HCT116 (cell line): Measurements from ENCODE around the gene SLC22A5. TPM values are rescaled to one million over a fixed set of nuclear protein-coding genes. Genes with fewer than 3 reads are reported as not detected.

Source experiments
- ATAC-seq: fragments of 200-7000 bp; cut with Tn5 transposase; 2 replicates; pipeline ENCODE4 v1.9.1; 2020; ENCODE audit warnings: mild to moderate bottlenecking, moderate library complexity
- BruUV-seq: library from RNA; stranded (reverse); fragments of 400-500 nt; replicated peaks from 2 replicates; lab custom pipeline; 2021; lab: Mats Ljungman, UMichigan
- CTCF ChIA-PET: fragments of 300-600 bp; sonication (Branson Sonifier 250); formaldehyde crosslinking; loops from one replicate; lab custom pipeline; 2021; ENCODE audit warnings: antibody characterized with exemption; lab: Charles Lee
- POLR2A ChIA-PET: fragments of 300-600, 350-600 bp; sonication (Branson Sonifier 250); formaldehyde crosslinking; loops from one replicate; lab custom pipeline; 2021; ENCODE audit warnings: antibody characterized with exemption; lab: Charles Lee
- RAD21 ChIA-PET, 2 experiments: fragments of 300-600 bp; sonication (Branson Sonifier 250); formaldehyde crosslinking; loops; one replicate each; lab custom pipeline; 2023; ENCODE audit warnings: low total read pairs in 2 of 2; ENCODE audit not compliant: uncharacterized antibody in 2 of 2, unreplicated experiment in 2 of 2, low non-redundant PET in 1 of 2; lab: Charles Lee
- DNase-seq: peaks from one replicate; pipeline ENCODE4 v3.0.0-alpha.2; 2010; ENCODE audit warnings: low read depth, low spot score
- H2AFZ ChIP-seq: fragments of 200-600 bp; shearing (Covaris generic), sonication (generic); 2 replicates; pipeline ENCODE4 v1.6.1; 2017; ENCODE audit warnings: low read depth, mixed run types, mixed read lengths, antibody characterized with exemption, low read length; ENCODE audit not compliant: poor library complexity, severe bottlenecking
- H3K27ac ChIP-seq: 2 replicates; pipeline ENCODE4 v1.5.1; 2012; ENCODE audit warnings: low read depth, low read length
- H3K27me3 ChIP-seq: fragments of 200-600 bp; sonication (generic); 2 replicates; pipeline ENCODE4 v1.6.1; 2016; ENCODE audit warnings: mixed run types, low read length, mixed read lengths; ENCODE audit not compliant: insufficient read depth
- H3K36me3 ChIP-seq, 2 experiments: fragments of 200-500 bp in 1 of 2; fragments of 200-600 bp in 1 of 2; sonication (Bioruptor generic) in 1 of 2; sonication (generic) in 1 of 2; 2 replicates each; pipeline versions ENCODE4 v1.5.1 to v1.6.1; 2014 to 2016; ENCODE audit warnings: low read length in 2 of 2, inconsistent platforms in 1 of 2, mixed read lengths in 1 of 2, mixed run types in 1 of 2; ENCODE audit not compliant: insufficient read depth in 2 of 2, control insufficient read depth in 1 of 2
- H3K4me1 ChIP-seq, 2 experiments: fragments of 200-600 bp in 1 of 2; sonication (generic) in 1 of 2; 2 replicates each; pipeline versions ENCODE4 v1.5.1 to v1.6.1; 2012 to 2017; ENCODE audit warnings: low read length in 2 of 2, inconsistent platforms in 1 of 2, mild to moderate bottlenecking in 1 of 2, mixed read lengths in 1 of 2, mixed run types in 1 of 2, moderate library complexity in 1 of 2; ENCODE audit not compliant: insufficient read depth in 2 of 2, control insufficient read depth in 1 of 2
- H3K4me2 ChIP-seq: fragments of 200-600 bp; sonication (generic); 2 replicates; pipeline ENCODE4 v1.6.1; 2017; ENCODE audit warnings: mixed run types, low read length, mixed read lengths
- H3K4me3 ChIP-seq, 2 experiments: fragments of 200-600 bp in 1 of 2; sonication (generic) in 1 of 2; replicated peaks in 1 of 2; 2 replicates each; pipeline ENCODE4 v1.5.1; 2011 to 2016; ENCODE audit warnings: low read length in 2 of 2, control low read depth in 1 of 2, low read depth in 1 of 2, mild to moderate bottlenecking in 1 of 2, mixed read lengths in 1 of 2, mixed run types in 1 of 2
- H3K79me2 ChIP-seq: fragments of 200-600 bp; sonication (generic); 2 replicates; pipeline ENCODE4 v1.6.1; 2017; ENCODE audit warnings: mild to moderate bottlenecking, mixed run types, low read length, moderate library complexity, mixed read lengths; ENCODE audit not compliant: insufficient read depth
- H3K9ac ChIP-seq: fragments of 200-600 bp; sonication (generic); 2 replicates; pipeline ENCODE4 v1.6.1; 2016; ENCODE audit warnings: low read length, mixed read lengths
- H3K9me2 ChIP-seq: fragments of 200-600 bp; sonication (generic), shearing (Covaris generic); 2 replicates; pipeline ENCODE4 v1.6.1; 2017; ENCODE audit warnings: mixed run types, mild to moderate bottlenecking, moderate library complexity; ENCODE audit not compliant: insufficient read depth
- H3K9me3 ChIP-seq, 2 experiments: fragments of 200-500 bp in 1 of 2; fragments of 200-600 bp in 1 of 2; sonication (Bioruptor generic) in 1 of 2; sonication (generic) in 1 of 2; 2 replicates each; pipeline ENCODE4 v1.6.1; 2014 to 2017; ENCODE audit warnings: low read length in 2 of 2, mixed read lengths in 2 of 2, inconsistent platforms in 1 of 2, low read depth in 1 of 2, mild to moderate bottlenecking in 1 of 2, mixed run types in 1 of 2, moderate library complexity in 1 of 2; ENCODE audit not compliant: control insufficient read depth in 1 of 2, insufficient read depth in 1 of 2
- H4K20me1 ChIP-seq: fragments of 200-600 bp; sonication (generic), shearing (Covaris generic); 2 replicates; pipeline ENCODE4 v1.6.1; 2017; ENCODE audit warnings: mixed run types, mild to moderate bottlenecking, moderate library complexity; ENCODE audit not compliant: insufficient read depth
- ATF3 ChIP-seq: IDR thresholded peaks from 2 replicates; pipeline ENCODE4 v1.6.1; 2012
- CBX3 ChIP-seq: IDR thresholded peaks from 2 replicates; pipeline ENCODE4 v1.6.1; 2012; ENCODE audit warnings: low read depth
- CEBPB ChIP-seq: IDR thresholded peaks from 2 replicates; pipeline ENCODE4 v1.6.1; 2012; ENCODE audit warnings: low read depth
- EZH2 ChIP-seq: fragments of 200-600 bp; sonication (generic); IDR thresholded peaks from 2 replicates; pipeline ENCODE4 v1.6.1; 2017; ENCODE audit warnings: antibody characterized with exemption, mixed run types
- EZH2phosphoT487 ChIP-seq: fragments of 200-600 bp; IDR thresholded peaks from 2 replicates; pipeline ENCODE4 v1.6.1; 2018; ENCODE audit warnings: antibody characterized with exemption, borderline replicate concordance
- FOSL1 ChIP-seq: IDR thresholded peaks from 2 replicates; pipeline ENCODE4 v1.6.1; 2012; ENCODE audit warnings: low read depth
- POLR2A ChIP-seq: IDR thresholded peaks from 2 replicates; pipeline ENCODE4 v1.7.0; 2011; ENCODE audit warnings: borderline replicate concordance; ENCODE audit not compliant: insufficient read depth, insufficient read length; ENCODE audit errors: extremely low read depth
- POLR2AphosphoS5 ChIP-seq: IDR thresholded peaks from 2 replicates; pipeline ENCODE4 v1.6.1; 2011; ENCODE audit warnings: mild to moderate bottlenecking, low read depth, low read length, moderate library complexity
- RAD21 ChIP-seq: IDR thresholded peaks from 2 replicates; pipeline ENCODE4 v1.6.1; 2012; ENCODE audit warnings: low read depth, mild to moderate bottlenecking
- REST ChIP-seq: IDR thresholded peaks from 2 replicates; pipeline ENCODE4 v1.6.1; 2012; ENCODE audit warnings: low read depth
- SP1 ChIP-seq: IDR thresholded peaks from 2 replicates; pipeline ENCODE4 v1.6.1; 2012; ENCODE audit warnings: low read depth
- SRF ChIP-seq: IDR thresholded peaks from 2 replicates; pipeline ENCODE4 v1.6.1; 2012; ENCODE audit warnings: low read depth
- YY1 ChIP-seq: IDR thresholded peaks from 2 replicates; pipeline ENCODE4 v1.6.1; 2011; ENCODE audit warnings: low read length, low read depth, moderate library complexity, mild to moderate bottlenecking; ENCODE audit not compliant: insufficient replicate concordance; ENCODE audit errors: extremely low read depth
- ZBTB33 ChIP-seq: IDR thresholded peaks from 2 replicates; pipeline ENCODE4 v1.6.1; 2011; ENCODE audit warnings: mild to moderate bottlenecking, low read length, moderate library complexity; ENCODE audit not compliant: insufficient replicate concordance; ENCODE audit errors: extremely low read depth
- ZFX ChIP-seq: fragments of 450-650 bp; IDR thresholded peaks from 2 replicates; pipeline ENCODE4 v1.6.1; 2017
- intact Hi-C: fragments of 100-400 bp; cut with micrococcal nuclease; formaldehyde crosslinking; loops from 2 replicates; pipeline ENCODE4 v1.10.0; 2022
- total RNA-seq: library from RNA; stranded (reverse); gene quantifications from one replicate; pipeline ENCODE4 v1.2.1, GENCODE V29; 2021; ENCODE audit not compliant: unreplicated experiment

SLC22A5 gene
- total RNA-seq, 1 experiment from 2014 or later, result 9.9 TPM

GRCh38 chr5:132388244-132389050, 18.9 kb downstream of the SLC22A5 start:
- H3K27ac ChIP-seq, result peak overlapping the region; percentile 80
- peaks cover 44 to 61% of the 10 kb centered on the region in 2 experiments for H3K4me1 ChIP-seq
- intact Hi-C loops, result loop anchor here (1.0 to 10.0 kb wide), 4 partner anchors 22 to 856 kb away; no protein-coding TSS in a partner anchor
- H4K20me1 ChIP-seq, result no peaks in the 10 kb centered on the region
- DNase-seq (no peak), ATAC-seq (no peak)
- ChIA-PET CTCF (interaction anchor here (0.6 to 3.9 kb wide), 7 partner anchors 23 to 1214 kb away, joined by 3 to 37 read pairs (median 7); no protein-coding TSS in a partner anchor), RAD21 (interaction anchor here (0.7 to 3.0 kb wide), 9 partner anchors 102 to 116 kb away, joined by 3 to 13 read pairs (median 4); partner anchors contain the start of gene IRF1 (in 1 of the 2)), POLR2A (interaction anchor here (1.3 to 2.2 kb wide), 5 partner anchors 26 to 112 kb away, joined by 3 to 9 read pairs (median 4); partner anchors contain the start of gene IRF1)
- BruUV-seq, result no TSS peak
- no peaks in the 10 kb centered on the region for H3K79me2 ChIP-seq
- H3K27me3 ChIP-seq, result no peaks in the 10 kb centered on the region
- H3K36me3 ChIP-seq, result peaks cover 0 to 3% of the 10 kb centered on the region in 2 experiments; a peak in 1 of 4 replicates
- peak overlapping the region; percentile 61 for H3K9ac ChIP-seq
- H3K9me3 ChIP-seq, result no peaks in the 10 kb centered on the region
- H3K9me2 ChIP-seq, result no peaks in the 10 kb centered on the region
- H3K4me2 ChIP-seq, result peak overlapping the region; percentile 73
- H2AFZ ChIP-seq, result no peak overlapping the region
- peak overlapping the region; percentile 26 to 42; a peak in 3 of 4 replicates for H3K4me3 ChIP-seq
- TF ChIP-seq REST, result no peak
- TF ChIP-seq ATF3, result no peak
- TF ChIP-seq CBX3, result no peak
- no peak for TF ChIP-seq SP1
- TF ChIP-seq EZH2phosphoT487, result no peak
- no peak for TF ChIP-seq RAD21
- no peak for TF ChIP-seq FOSL1
- TF ChIP-seq CEBPB, result no peak
- no peak for TF ChIP-seq SRF
- TF ChIP-seq ZBTB33, result no peak
- no peak; the same call in 1 of the 2 replicates for TF ChIP-seq ZFX
- TF ChIP-seq POLR2A, result no peak
- no peak for TF ChIP-seq POLR2AphosphoS5
- no peak for TF ChIP-seq YY1
- TF ChIP-seq EZH2, result no peak
